K562 (cell line): Measurements from ENCODE around the gene ARMC2. TPM values are rescaled to one million over a fixed set of nuclear protein-coding genes. Genes with fewer than 3 reads are reported as not detected.
A peak's percentile ranks its signal among the peaks of the same experiment; 100 is the strongest.

ENCODE experiments used
- ATAC-seq: fragments of 200-7000 bp; cut with Tn5 transposase; 3 replicates; pipeline ENCODE4 v1.9.1; 2020; ENCODE audit warnings: moderate library complexity
- BruUV-seq: library from RNA; stranded (reverse); fragments of 400-500 nt; replicated peaks from 2 replicates; lab custom pipeline; 2021; lab: Mats Ljungman, UMichigan
- CTCF ChIA-PET: fragments of 300-600 bp; formaldehyde crosslinking; extraction: SDS; loops from one replicate; lab custom pipeline; 2021; ENCODE audit warnings: low intra/inter-chr PET ratio; lab: Yijun Ruan, JAX
- POLR2A ChIA-PET: fragments of 300-600, 350-650 bp; sonication (Branson Sonifier 250); formaldehyde crosslinking; extraction: SDS; loops from one replicate; lab custom pipeline; 2021; ENCODE audit warnings: antibody characterized with exemption, inconsistent platforms; lab: Yijun Ruan, JAX
- DNase-seq, 4 experiments: peaks; one replicate each; pipeline versions ENCODE4 v3.0.0 to v3.0.0-alpha.2; 2011 to 2018; ENCODE audit warnings: low spot score in 3 of 4, mixed read lengths in 3 of 4; ENCODE audit errors: extremely low read depth in 1 of 4
- FAIRE-seq: peaks from 2 replicates; lab custom pipeline; 2011; peaks lifted over from hg19 to GRCh38; lab: Jason Lieb, UNC
- H2AFZ ChIP-seq: 2 replicates; pipeline ENCODE4 v1.6.0; 2011; ENCODE audit warnings: low read depth, low read length, control low read depth, inconsistent platforms
- H3K27ac ChIP-seq: fragments of 200-600 bp; 3 replicates; pipeline ENCODE4 v1.8.0; 2011; ENCODE audit warnings: low read depth, mild to moderate bottlenecking, control low read depth, inconsistent platforms, low read length, moderate library complexity, mixed read lengths; ENCODE audit errors: extremely low read depth
- H3K27me3 ChIP-seq, 2 experiments: fragments of 300-600 bp in 1 of 2; 2 replicates in 1 of 2; 3 replicates in 1 of 2; pipeline versions ENCODE4 v1.6.0 to v1.8.0; 2011; ENCODE audit warnings: inconsistent platforms in 2 of 2, low read length in 2 of 2, mild to moderate bottlenecking in 1 of 2, mixed read lengths in 1 of 2, moderate library complexity in 1 of 2; ENCODE audit not compliant: control insufficient read depth in 2 of 2, insufficient read depth in 2 of 2
- H3K36me3 ChIP-seq: fragments of 300-600 bp; 3 replicates; pipeline ENCODE4 v1.8.0; 2011; ENCODE audit warnings: mild to moderate bottlenecking, low read length, inconsistent platforms; ENCODE audit not compliant: control insufficient read depth, insufficient read depth
- H3K4me1 ChIP-seq, 2 experiments: fragments of 200-600 bp in 1 of 2; replicated peaks in 1 of 2; 2 replicates in 1 of 2; 3 replicates in 1 of 2; pipeline versions ENCODE4 v1.5.1 to v1.8.0; 2011; ENCODE audit warnings: inconsistent platforms in 2 of 2, low read length in 2 of 2, mild to moderate bottlenecking in 1 of 2, mixed read lengths in 1 of 2, moderate library complexity in 1 of 2; ENCODE audit not compliant: control insufficient read depth in 2 of 2, insufficient read depth in 2 of 2
- H3K4me2 ChIP-seq: 2 replicates; pipeline ENCODE4 v1.6.1; 2011; ENCODE audit warnings: low read length, control low read depth, inconsistent platforms, mixed read lengths; ENCODE audit not compliant: insufficient read depth
- H3K4me3 ChIP-seq: fragments of 200-600 bp; sonication (generic), shearing (Covaris generic); 2 replicates; pipeline ENCODE4 v1.5.1; 2016; ENCODE audit warnings: control low read depth, inconsistent platforms
- H3K79me2 ChIP-seq: fragments of 200-600 bp; 3 replicates; pipeline ENCODE4 v1.8.0; 2011; ENCODE audit warnings: low read length, inconsistent platforms; ENCODE audit not compliant: control insufficient read depth, insufficient read depth
- H3K9ac ChIP-seq, 2 experiments: 2 replicates each; pipeline versions ENCODE4 v1.6.0 to v1.6.1; 2011; ENCODE audit warnings: low read depth in 2 of 2, low read length in 2 of 2, control low read depth in 1 of 2, inconsistent platforms in 1 of 2, mild to moderate bottlenecking in 1 of 2, mixed read lengths in 1 of 2; ENCODE audit not compliant: insufficient read depth in 1 of 2
- H3K9me1 ChIP-seq: one replicate; pipeline ENCODE4 v1.6.0; 2011; ENCODE audit warnings: inconsistent platforms, mild to moderate bottlenecking, low read length, moderate library complexity; ENCODE audit not compliant: control insufficient read depth, insufficient read depth
- H3K9me3 ChIP-seq: replicated peaks from 2 replicates; pipeline ENCODE4 v1.5.1; 2011; ENCODE audit warnings: low read depth, low read length, inconsistent platforms; ENCODE audit not compliant: control insufficient read depth, insufficient read depth
- H4K20me1 ChIP-seq: replicated peaks from 2 replicates; pipeline ENCODE4 v1.6.1; 2011; ENCODE audit warnings: low read length, inconsistent platforms, mixed read lengths; ENCODE audit not compliant: control insufficient read depth, insufficient read depth
- DACH1 ChIP-seq: fragments of 450-650 bp; IDR thresholded peaks from 2 replicates; pipeline ENCODE4 v1.6.1; 2018; ENCODE audit not compliant: partially characterized antibody
- FOXJ2 ChIP-seq: fragments of 200-800 bp; sonication (Bioruptor generic); IDR thresholded peaks from 2 replicates; pipeline ENCODE4 v1.6.1; 2016; ENCODE audit warnings: missing genetic modification characterization, missing compliant biosample characterization
- FOXJ3 ChIP-seq: sonication (generic); formaldehyde crosslinking; IDR thresholded peaks from 2 replicates; pipeline ENCODE4 v1.4.0; 2020; ENCODE audit warnings: mild to moderate bottlenecking, missing genetic modification reagents
- HMG20B ChIP-seq: fragments of 250-450 bp; sonication (Bioruptor Pico); IDR thresholded peaks from 2 replicates; pipeline ENCODE4 v1.5.0; 2021; ENCODE audit warnings: mild to moderate bottlenecking
- HMGN3 ChIP-seq: IDR thresholded peaks from 2 replicates; pipeline ENCODE4 v1.6.1; 2011; ENCODE audit warnings: borderline replicate concordance, low read depth, mild to moderate bottlenecking, mixed read lengths, low read length; ENCODE audit not compliant: insufficient read length; ENCODE audit errors: extremely low read depth
- PTRF ChIP-seq: fragments of 450-650 bp; IDR thresholded peaks from 2 replicates; pipeline ENCODE4 v1.6.1; 2016; ENCODE audit warnings: mild to moderate bottlenecking, missing genetic modification characterization, missing compliant biosample characterization
- SPI1 ChIP-seq: IDR thresholded peaks from 2 replicates; pipeline ENCODE4 v1.6.1; 2011; ENCODE audit warnings: low read depth, low read length, control low read depth, borderline replicate concordance
- ZNF140 ChIP-seq: fragments of 250-450 bp; sonication (Bioruptor Pico); IDR thresholded peaks from 2 replicates; pipeline ENCODE4 v1.8.0; 2021; ENCODE audit warnings: moderate library complexity, mild to moderate bottlenecking, inconsistent platforms
- ZNF146 ChIP-seq: IDR thresholded peaks from one replicate; pipeline ENCODE4 v1.6.1; 2018; ENCODE audit warnings: missing compliant biosample characterization; ENCODE audit not compliant: unreplicated experiment
- WGBS: fragments of 100-300 bp; shearing (Covaris generic); methylation state at CpG from one replicate; pipeline ENCODE4 v1.1.6; 2016; ENCODE audit warnings: low coverage, mixed read lengths; ENCODE audit not compliant: insufficient coverage; ENCODE audit errors: missing lambda C conversion rate; 5-methylcytosine and 5-hydroxymethylcytosine counted together
- in situ Hi-C: fragments of 300-500 bp; cut with MboI; formaldehyde crosslinking; loops from 4 replicates; pipeline ENCODE4 v1.15.0; 2018; ENCODE audit warnings: inconsistent platforms, mixed read lengths
- intact Hi-C: fragments of 100-400 bp; cut with micrococcal nuclease; formaldehyde crosslinking; loops from 2 replicates; pipeline ENCODE4 v1.14.2; 2022
- polyA plus RNA-seq, 8 experiments: library from polyadenylated mRNA; depleted of rRNA in 4 of 8; stranded (reverse) in 5 of 8; unstranded in 3 of 8; fragments of >200 nt; fragmentation: Nextera tagmentation in 2 of 8; fragmentation: Illumina TruSeq in 1 of 8; extraction: Ambion mirVana in 2 of 8; extraction: Trizol in 1 of 8; gene quantifications; 2 replicates each; pipeline versions ENCODE4 v1.2.1 to v1.2.3, GENCODE V29; 2011 to 2014; ENCODE audit warnings: inconsistent platforms in 1 of 8, missing spikeins in 1 of 8
- total RNA-seq, 7 experiments: library from RNA; depleted of rRNA in 6 of 7; stranded (reverse); fragments of >200 nt in 6 of 7; fragmentation: Illumina TruSeq in 2 of 7; extraction: Trizol in 2 of 7; gene quantifications; 2 replicates each; pipeline versions ENCODE4 v1.2.1 to v1.2.3, GENCODE V29; 2011 to 2021; ENCODE audit warnings: low replicate concordance in 1 of 7
- TF ChIP-seq, protein P1 (sequence below): sonication (generic); formaldehyde crosslinking; IDR thresholded peaks from 2 replicates; pipeline ENCODE4 v1.8.1; 2022; ENCODE audit warnings: missing genetic modification reagents

Gene ARMC2
- total and polyA plus RNA-seq, 9 of the 15 experiments (the other 6 are each of a cell fraction or from before 2014, with no cell fraction given), result 0.14 to 3.0 (median 0.82) TPM

- no peak overlapping the region for H3K4me3 ChIP-seq
- H3K27me3 ChIP-seq, result peaks cover 6 to 12% of the 10 kb centered on the region in 2 experiments; a peak in 3 of 5 replicates
- H2AFZ ChIP-seq, result no peak overlapping the region
- no peaks in the 10 kb centered on the region for H3K4me1 ChIP-seq
- no peak overlapping the region for H3K4me2 ChIP-seq
- in situ Hi-C loops (no loop called here), intact Hi-C loops (loop anchor here (5.0 to 10.0 kb wide), 2 partner anchors 113 to 175 kb away; no protein-coding TSS in a partner anchor)
- FAIRE-seq (peak; percentile 29), DNase-seq (peak in 1 of 4 experiments; percentile 12), ATAC-seq (no peak)
- H3K9ac ChIP-seq, result no peak overlapping the region
- TF ChIP-seq FOXJ2 (tag) (peak; percentile 99), ZNF146 (CRISPR knock-in tag) (no peak), FOXJ3 (CRISPR knock-in tag) (peak; percentile 63; the same call in 1 of the 2 replicates)
- no peaks in the 10 kb centered on the region for H3K9me3 ChIP-seq
- ChIA-PET POLR2A (no interaction called here), CTCF (no interaction called here)
- no peak overlapping the region for H3K27ac ChIP-seq
- no peaks in the 10 kb centered on the region for H3K79me2 ChIP-seq
- BruUV-seq, result no TSS peak
- no peaks in the 10 kb centered on the region for H4K20me1 ChIP-seq
- H3K36me3 ChIP-seq, result no peaks in the 10 kb centered on the region
- H3K9me1 ChIP-seq, result no peaks in the 10 kb centered on the region
- 0% methylated on average over 1 of the region's 1 CpG for WGBS
Measured at GRCh38 chr6:108897371-108897770, 49.1 kb downstream of the ARMC2 start.

DNA sequence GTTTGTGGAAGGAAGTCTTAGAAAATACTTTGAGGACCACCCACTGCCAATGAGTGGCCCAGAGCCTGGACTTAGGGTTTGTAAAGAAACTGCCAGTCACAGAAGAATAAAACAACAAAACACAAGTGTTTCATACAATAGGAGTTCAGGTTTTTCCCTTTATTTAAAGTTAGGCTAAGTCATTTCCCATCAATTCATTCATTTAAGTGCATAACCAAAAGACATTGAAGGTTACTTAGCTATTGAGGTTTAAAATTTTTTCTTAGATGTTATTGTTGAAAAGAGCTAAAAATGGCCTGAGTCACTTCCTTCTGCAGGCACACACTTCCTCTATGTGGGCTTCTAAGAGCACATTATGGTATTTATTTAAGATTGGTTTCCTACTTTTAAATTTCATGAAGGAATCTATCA, 54.2 kb downstream of the ARMC2 start:
- intact Hi-C loops, result no loop called here
- ChIA-PET CTCF (no interaction called here), POLR2A (interaction anchor here (0.6 to 0.9 kb wide), 2 partner anchors 9 to 1027 kb away, joined by 3 read pairs; no protein-coding TSS in a partner anchor)
- in situ Hi-C loops, result loop anchor here (25.0 kb wide), 1 partner anchor 160 kb away; no protein-coding TSS in a partner anchor
- no peak for ATAC-seq
- Histone ChIP-seq H3K27me3 (peaks cover 6 to 16% of the 10 kb centered on the region in 2 experiments; a peak in 3 of 5 replicates), H3K9me1 (no peaks in the 10 kb centered on the region), H3K4me2 (no peak overlapping the region), H3K27ac (no peak overlapping the region), H3K4me3 (no peak overlapping the region), H3K36me3 (no peaks in the 10 kb centered on the region), H3K9ac (no peak overlapping the region), H3K9me3 (no peaks in the 10 kb centered on the region), H2AFZ (no peak overlapping the region), H3K79me2 (no peaks in the 10 kb centered on the region), H4K20me1 (no peaks in the 10 kb centered on the region), H3K4me1 (no peaks in the 10 kb centered on the region)
- no peak for DNase-seq
- no TSS peak for BruUV-seq
- FAIRE-seq, result no peak
- TF ChIP-seq SPI1 (peak; percentile 49; the same call in 1 of the 2 replicates), ZNF140 (no peak), PTRF (tag) (no peak), DACH1 (no peak), HMG20B (CRISPR knock-in tag) (no peak), HMGN3 (no peak)
- TF ChIP-seq, protein P1, sequence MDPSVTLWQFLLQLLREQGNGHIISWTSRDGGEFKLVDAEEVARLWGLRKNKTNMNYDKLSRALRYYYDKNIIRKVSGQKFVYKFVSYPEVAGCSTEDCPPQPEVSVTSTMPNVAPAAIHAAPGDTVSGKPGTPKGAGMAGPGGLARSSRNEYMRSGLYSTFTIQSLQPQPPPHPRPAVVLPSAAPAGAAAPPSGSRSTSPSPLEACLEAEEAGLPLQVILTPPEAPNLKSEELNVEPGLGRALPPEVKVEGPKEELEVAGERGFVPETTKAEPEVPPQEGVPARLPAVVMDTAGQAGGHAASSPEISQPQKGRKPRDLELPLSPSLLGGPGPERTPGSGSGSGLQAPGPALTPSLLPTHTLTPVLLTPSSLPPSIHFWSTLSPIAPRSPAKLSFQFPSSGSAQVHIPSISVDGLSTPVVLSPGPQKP (CRISPR knock-in tag), result no peak
